CD14-positive monocyte (primary cell): ENCODE measurements around the gene MPST. TPM values are rescaled to one million over a fixed set of nuclear protein-coding genes. Genes with fewer than 3 reads are reported as not detected.

ENCODE experiments used
- DNase-seq, 3 donors: peaks; one replicate each; pipeline ENCODE4 v3.0.0-alpha.2; 2011 to 2022
- H2AFZ ChIP-seq: 2 replicates; pipeline ENCODE4 v1.6.0; 2012; ENCODE audit warnings: mild to moderate bottlenecking, low read depth, low read length, inconsistent platforms; ENCODE audit not compliant: insufficient read depth, poor library complexity, severe bottlenecking
- H3K27ac ChIP-seq, 2 donors: 1 replicate in 1 of 2; 2 replicates in 1 of 2; pipeline ENCODE4 v1.5.1; 2012 to 2013; ENCODE audit warnings: low read length in 2 of 2, control low read depth in 1 of 2, inconsistent platforms in 1 of 2, low read depth in 1 of 2, mild to moderate bottlenecking in 1 of 2
- H3K27me3 ChIP-seq, 2 donors: one replicate each; pipeline versions ENCODE4 v1.6.0 to v1.6.1; 2011 to 2013; ENCODE audit warnings: low read length in 2 of 2; ENCODE audit not compliant: control insufficient read depth in 2 of 2, insufficient read depth in 2 of 2
- H3K36me3 ChIP-seq, 2 donors: replicated peaks in 1 of 2; 1 replicate in 1 of 2; 2 replicates in 1 of 2; pipeline versions ENCODE4 v1.5.1 to v1.6.1; 2012 to 2013; ENCODE audit warnings: low read length in 2 of 2, control low read depth in 1 of 2, inconsistent platforms in 1 of 2, mild to moderate bottlenecking in 1 of 2; ENCODE audit not compliant: insufficient read depth in 2 of 2, control insufficient read depth in 1 of 2
- H3K4me1 ChIP-seq, 2 donors: 1 replicate in 1 of 2; 2 replicates in 1 of 2; pipeline versions ENCODE4 v1.5.1 to v1.6.1; 2012 to 2013; ENCODE audit warnings: low read length in 2 of 2, control low read depth in 1 of 2, inconsistent platforms in 1 of 2, mild to moderate bottlenecking in 1 of 2, moderate library complexity in 1 of 2; ENCODE audit not compliant: insufficient read depth in 2 of 2, control insufficient read depth in 1 of 2
- H3K4me2 ChIP-seq: replicated peaks from 2 replicates; pipeline ENCODE3; 2012; ENCODE audit warnings: low read length, moderate library complexity, mild to moderate bottlenecking; ENCODE audit not compliant: poor library complexity, severe bottlenecking; ENCODE audit errors: extremely low read depth
- H3K4me3 ChIP-seq, 3 experiments: fragments of 200-600 bp in 1 of 3; sonication (generic) in 1 of 3; replicated peaks in 1 of 3; 1 replicate in 2 of 3; 2 replicates in 1 of 3; pipeline ENCODE4 v1.5.1; 2011 to 2013; ENCODE audit warnings: low read length in 3 of 3, mild to moderate bottlenecking in 3 of 3, control low read depth in 2 of 3, low read depth in 2 of 3, inconsistent platforms in 1 of 3, moderate library complexity in 1 of 3
- H3K79me2 ChIP-seq: 2 replicates; pipeline ENCODE4 v1.6.0; 2012; ENCODE audit warnings: mild to moderate bottlenecking, control low read depth, inconsistent platforms, low read length, moderate library complexity; ENCODE audit not compliant: insufficient read depth
- H3K9ac ChIP-seq: 2 replicates; pipeline ENCODE4 v1.6.0; 2017; ENCODE audit warnings: low read length, mild to moderate bottlenecking; ENCODE audit not compliant: insufficient read depth, poor library complexity, severe bottlenecking
- H3K9me3 ChIP-seq, 2 donors: replicated peaks in 1 of 2; 1 replicate in 1 of 2; 2 replicates in 1 of 2; pipeline versions ENCODE4 v1.5.1 to v1.6.1; 2012 to 2013; ENCODE audit warnings: low read length in 2 of 2, control low read depth in 1 of 2; ENCODE audit not compliant: control insufficient read depth in 1 of 2, insufficient read depth in 1 of 2
- H4K20me1 ChIP-seq: 2 replicates; pipeline ENCODE4 v1.6.0; 2012; ENCODE audit warnings: mild to moderate bottlenecking, low read length, control low read depth, moderate library complexity; ENCODE audit not compliant: insufficient read depth
- H3K27ac Mint-ChIP-seq, 7 donors: one replicate each; pipeline ENCODE4 v1.8.0; 2020; ENCODE audit warnings: mild to moderate bottlenecking in 7 of 7, mixed read lengths in 7 of 7, moderate library complexity in 6 of 7, inconsistent platforms in 2 of 7
- H3K27me3 Mint-ChIP-seq, 3 donors: one replicate each; pipeline ENCODE4 v1.8.0; 2021 to 2022; ENCODE audit warnings: low read depth in 3 of 3, mild to moderate bottlenecking in 3 of 3, mixed read lengths in 3 of 3, moderate library complexity in 3 of 3, inconsistent platforms in 1 of 3
- H3K36me3 Mint-ChIP-seq, 2 donors: one replicate each; pipeline ENCODE4 v1.8.0; 2020; ENCODE audit warnings: mixed read lengths in 2 of 2, inconsistent platforms in 1 of 2, mild to moderate bottlenecking in 1 of 2
- H3K4me1 Mint-ChIP-seq: one replicate; pipeline ENCODE4 v1.8.0; 2020; ENCODE audit warnings: mild to moderate bottlenecking, mixed read lengths
- H3K4me3 Mint-ChIP-seq, 2 donors: one replicate each; pipeline ENCODE4 v1.8.0; 2020; ENCODE audit warnings: mild to moderate bottlenecking in 2 of 2, mixed read lengths in 2 of 2, moderate library complexity in 1 of 2
- H3K9me3 Mint-ChIP-seq, 7 donors: one replicate each; pipeline ENCODE4 v1.8.0; 2020 to 2022; ENCODE audit warnings: mixed read lengths in 7 of 7, mild to moderate bottlenecking in 6 of 7, moderate library complexity in 6 of 7, inconsistent platforms in 2 of 7
- CTCF ChIP-seq: fragments of 200-600 bp; IDR thresholded peaks from one replicate; pipeline ENCODE4 v1.8.0; 2022; ENCODE audit warnings: antibody characterized with exemption, mild to moderate bottlenecking
- WGBS: methylation state at CpG from one replicate; pipeline ENCODE4 v1.1.5; 2013; ENCODE audit warnings: missing lambda C conversion rate; ENCODE audit not compliant: insufficient coverage; 5-methylcytosine and 5-hydroxymethylcytosine counted together
- intact Hi-C, 2 donors: fragments of 100-400 bp; cut with micrococcal nuclease; formaldehyde crosslinking; loops; one replicate each; pipeline versions ENCODE4 v1.15.0 to v1.15.1; 2023
- polyA plus RNA-seq, 3 donors: library from polyadenylated mRNA; depleted of rRNA in 1 of 3; unstranded in 2 of 3; stranded (reverse) in 1 of 3; fragments of 300-500 nt in 2 of 3; fragments of >200 nt in 1 of 3; fragmentation: Illumina TruSeq in 2 of 3; gene quantifications; 1 replicate in 2 of 3; 2 replicates in 1 of 3; pipeline ENCODE4 v1.2.3, GENCODE V29; 2012 to 2021

Gene MPST
- polyA plus RNA-seq, 3 donors = 27.9 to 53.7 (median 51.2) TPM

GRCh38 chr22:37072673-37073072 lies 53.1 kb downstream of the MPST start:
- peaks cover 23 to 31% (median 28%) of the 10 kb centered on the region in 3 donors for H3K27me3 Mint-ChIP-seq
- no peaks in the 10 kb centered on the region for H3K36me3 Mint-ChIP-seq
- Histone ChIP-seq H3K27me3 (peaks cover 10 to 34% of the 10 kb centered on the region in 2 donors), H3K9ac (no peak overlapping the region), H3K4me2 (no peak overlapping the region), H3K79me2 (no peaks in the 10 kb centered on the region), H3K4me1 (no peaks in the 10 kb centered on the region), H4K20me1 (no peaks in the 10 kb centered on the region), H3K4me3 (no peak overlapping the region), H2AFZ (no peak overlapping the region), H3K36me3 (no peaks in the 10 kb centered on the region), H3K9me3 (no peaks in the 10 kb centered on the region), H3K27ac (no peak overlapping the region)
- no peaks in the 10 kb centered on the region for H3K4me1 Mint-ChIP-seq
- no peak for DNase-seq
- H3K9me3 Mint-ChIP-seq = peaks cover 0 to 2% (median 0%) of the 10 kb centered on the region in 7 donors
- no peak for TF ChIP-seq CTCF
- no peak overlapping the region for H3K27ac Mint-ChIP-seq
- intact Hi-C loops = no loop called here
- no peak overlapping the region for H3K4me3 Mint-ChIP-seq
- 97% methylated on average over 8 of the region's 8 CpGs for WGBS

GRCh38 chr22:37074537-37074936 lies 55.0 kb downstream of the MPST start:
- Histone ChIP-seq H3K36me3 (no peaks in the 10 kb centered on the region), H4K20me1 (no peaks in the 10 kb centered on the region), H3K9ac (no peak overlapping the region), H3K27ac (no peak overlapping the region), H3K4me3 (no peak overlapping the region), H3K27me3 (peaks cover 2 to 19% of the 10 kb centered on the region in 2 donors), H3K4me2 (no peak overlapping the region), H3K9me3 (no peaks in the 10 kb centered on the region), H3K79me2 (no peaks in the 10 kb centered on the region), H3K4me1 (peaks cover 0 to 4% of the 10 kb centered on the region in 2 donors), H2AFZ (no peak overlapping the region)
- Mint-ChIP-seq H3K4me3 (no peak overlapping the region), H3K4me1 (peaks cover 13% of the 10 kb centered on the region), H3K27ac (no peak overlapping the region), H3K9me3 (peaks cover 0 to 5% (median 0%) of the 10 kb centered on the region in 7 donors), H3K36me3 (no peaks in the 10 kb centered on the region), H3K27me3 (peaks cover 12 to 19% (median 13%) of the 10 kb centered on the region in 3 donors)
- intact Hi-C loops = no loop called here
- DNase-seq = no peak
- WGBS = 80% methylated on average over 12 of the region's 16 CpGs
- no peak for TF ChIP-seq CTCF
